Stimulated activated CD8-positive, alpha-beta memory T cell treated with anti-CD3 and anti-CD28 coated beads, Interleukin-12 subunit alpha, Interleukin-12 subunit beta, amount 100 ng/mL, for 24 hours (primary cell): ENCODE measurements around the gene CTAGE4.
"Not testable (repeated sequence)": the region's sequence is repeated elsewhere in the genome, so short reads cannot be mapped to it uniquely, and the experiment has no call there.

ENCODE experiments used
- DNase-seq: peaks from one replicate; pipeline ENCODE4 v3.0.0-alpha.2; 2020; ENCODE audit errors: extremely low read depth

CTAGE4 gene

GRCh38 chr7:144183166-144183565 lies at the start of gene CTAGE4:
CTAGE4 (plus strand) TSS chr7:144183466; CDS start chr7:144183504, 38 bp downstream.
- DNase-seq, result not testable (repeated sequence)

- no peak for DNase-seq
These were observed 49.1 kb upstream of the CTAGE4 start for GRCh38 chr7:144134116-144134515.

- DNase-seq, result no peak
These were observed 45.8 kb upstream of the CTAGE4 start for GRCh38 chr7:144137501-144137900.

GRCh38 chr7:144142187-144142586 lies 41.1 kb upstream of the CTAGE4 start:
- no peak for DNase-seq

GRCh38 chr7:144144426-144144825 lies 38.8 kb upstream of the CTAGE4 start:
- no peak for DNase-seq

- DNase-seq, result no peak
These were observed 34.9 kb upstream of the CTAGE4 start for GRCh38 chr7:144148224-144148827.

- no peak for DNase-seq
These were observed 24.4 kb upstream of the CTAGE4 start for GRCh38 chr7:144158861-144159260.

GRCh38 chr7:144164784-144165183 lies 18.5 kb upstream of the CTAGE4 start:
- no peak for DNase-seq

- not testable (repeated sequence) for DNase-seq
These were observed 11.5 kb upstream of the CTAGE4 start for GRCh38 chr7:144171594-144172350.

GRCh38 chr7:144174613-144175012 lies 8.7 kb upstream of the CTAGE4 start:
- DNase-seq, result no peak

GRCh38 chr7:144178380-144179164 lies 4.7 kb upstream of the CTAGE4 start:
- not testable (repeated sequence) for DNase-seq

GRCh38 chr7:144179165-144179479 lies 4.1 kb upstream of the CTAGE4 start:
- not testable (repeated sequence) for DNase-seq

GRCh38 chr7:144187848-144188247 lies 4.6 kb downstream of the CTAGE4 start:
- DNase-seq, result not testable (repeated sequence)

GRCh38 chr7:144188578-144189171 lies 5.4 kb downstream of the CTAGE4 start:
- DNase-seq, result not testable (repeated sequence)

GRCh38 chr7:144193782-144194181 lies 10.5 kb downstream of the CTAGE4 start:
- not testable (repeated sequence) for DNase-seq

GRCh38 chr7:144194453-144194852 lies 11.2 kb downstream of the CTAGE4 start:
- DNase-seq, result not testable (repeated sequence)

GRCh38 chr7:144195212-144195872 lies 12.1 kb downstream of the CTAGE4 start, which contains the start of gene ARHGEF35:
ARHGEF35 (minus strand) TSS chr7:144195833; CDS start chr7:144188383, 7,450 bp downstream.
- not testable (repeated sequence) for DNase-seq

- DNase-seq, result not testable (repeated sequence)
These were observed 15.7 kb downstream of the CTAGE4 start for GRCh38 chr7:144198934-144199333.

- not testable (repeated sequence) for DNase-seq
These were observed 18.7 kb downstream of the CTAGE4 start for GRCh38 chr7:144201978-144202377.

GRCh38 chr7:144203086-144203485 lies 19.8 kb downstream of the CTAGE4 start:
- not testable (repeated sequence) for DNase-seq

GRCh38 chr7:144205306-144205705 lies 22.0 kb downstream of the CTAGE4 start:
- not testable (repeated sequence) for DNase-seq
